Measurements from ENCODE around the gene PIKFYVE. TPM values are rescaled to one million over a fixed set of nuclear protein-coding genes. Genes with fewer than 3 reads are reported as not detected.

PIKFYVE gene
- total and polyA plus RNA-seq, 2 donors (not counting 1 experiment from before 2014, with no cell fraction given) = 20.3 to 80.9 TPM

DNA sequence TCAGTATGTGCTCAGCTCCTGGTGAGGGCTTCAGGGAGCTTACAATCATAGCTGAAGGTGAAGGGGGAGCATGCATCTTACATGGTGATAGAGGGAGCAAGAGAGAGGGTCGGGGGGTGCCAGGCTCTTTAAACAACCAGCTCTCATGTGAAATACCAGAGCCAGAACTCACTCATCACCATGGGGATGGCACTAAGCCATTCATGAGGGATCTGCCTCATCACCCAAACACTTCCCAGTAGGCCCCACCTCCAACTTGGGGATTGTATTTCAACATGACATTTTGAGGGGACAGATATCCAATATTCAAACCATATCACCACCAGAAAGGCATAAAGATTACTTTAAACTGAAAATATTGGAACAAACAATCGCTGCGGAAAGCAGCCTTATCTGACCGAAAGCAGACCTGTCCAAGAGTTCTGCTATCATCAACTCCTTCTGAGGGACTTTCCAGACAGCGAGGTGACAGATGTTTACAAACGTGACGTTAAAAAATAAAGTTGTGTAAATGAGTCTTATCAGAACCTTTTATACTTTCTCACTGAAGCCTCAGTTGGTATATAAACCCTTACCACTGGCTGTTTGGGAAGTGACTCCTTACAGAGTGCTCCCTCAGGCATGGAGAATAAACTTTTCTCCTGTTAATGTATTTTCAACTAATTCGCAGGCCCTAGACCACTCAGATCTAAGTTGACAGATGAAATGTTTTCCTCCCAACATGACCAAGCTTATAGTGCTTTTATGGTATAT is 105.0 kb downstream of the PIKFYVE start:
- Mint-ChIP-seq H3K9me3 (ENCODE audit: insufficient read depth) (no peaks in the 10 kb centered on the region), H3K4me1 (peaks cover 10% of the 10 kb centered on the region), H3K27me3 (peaks cover 7% of the 10 kb centered on the region), H3K27ac (no peak overlapping the region), H3K4me3 (no peak overlapping the region)
- ChIA-PET CTCF (interaction anchor here (1.8 kb wide), 1 partner anchor 11 kb away, joined by 6 read pairs; no protein-coding TSS in a partner anchor), POLR2A (no interaction called here)
- Histone ChIP-seq H3K4me1 (ENCODE audit: control insufficient read depth in 2 of 2, insufficient read depth in 2 of 2, low read length in 2 of 2) (peaks cover 5% of the 10 kb centered on the region in 2 donors), H3K79me2 (ENCODE audit: control insufficient read depth, insufficient read depth, low read length) (no peaks in the 10 kb centered on the region), H3K9ac (ENCODE audit: low read length) (no peak overlapping the region), H3K9me3 (ENCODE audit: control extremely low read depth in 1 of 3, control insufficient read depth in 2 of 3, insufficient read depth in 1 of 3, low read length in 2 of 3) (no peaks in the 10 kb centered on the region), H3K36me3 (replicated peaks in 1 of 2; ENCODE audit: control extremely low read depth in 1 of 2, control insufficient read depth in 1 of 2, extremely low read depth in 1 of 2, insufficient read depth in 2 of 2, low read length in 1 of 2) (no peaks in the 10 kb centered on the region), H3K4me3 (ENCODE audit: control extremely low read depth in 1 of 5, extremely low read depth in 1 of 5, insufficient read depth in 1 of 5, low read depth in 2 of 5, low read length in 4 of 5) (no peak overlapping the region), H4K20me1 (ENCODE audit: control insufficient read depth, insufficient read depth, low read length, poor library complexity, severe bottlenecking) (no peaks in the 10 kb centered on the region), H3K27ac (ENCODE audit: low read length in 2 of 2) (no peak overlapping the region), H2AFZ (ENCODE audit: insufficient read depth, low read depth, low read length, poor library complexity, severe bottlenecking) (no peak overlapping the region), H3K27me3 (replicated peaks in 1 of 4; ENCODE audit: control extremely low read depth in 1 of 4, control insufficient read depth in 3 of 4, insufficient read depth in 4 of 4, low read length in 3 of 4) (no peaks in the 10 kb centered on the region), H3K4me2 (replicated peaks; ENCODE audit: low read depth, low read length, poor library complexity, severe bottlenecking) (no peak overlapping the region)
- WGBS (ENCODE audit: insufficient coverage) = 87% methylated on average over 3 of the region's 8 CpGs
- intact Hi-C loops (cut with micrococcal nuclease) = no loop called here
- TF ChIP-seq EZH2 (IDR thresholded peaks at IDR 0.05; ENCODE audit: borderline replicate concordance, insufficient read depth, low read depth, low read length, poor library complexity, severe bottlenecking) = no peak
- TF ChIP-seq, protein P1, sequence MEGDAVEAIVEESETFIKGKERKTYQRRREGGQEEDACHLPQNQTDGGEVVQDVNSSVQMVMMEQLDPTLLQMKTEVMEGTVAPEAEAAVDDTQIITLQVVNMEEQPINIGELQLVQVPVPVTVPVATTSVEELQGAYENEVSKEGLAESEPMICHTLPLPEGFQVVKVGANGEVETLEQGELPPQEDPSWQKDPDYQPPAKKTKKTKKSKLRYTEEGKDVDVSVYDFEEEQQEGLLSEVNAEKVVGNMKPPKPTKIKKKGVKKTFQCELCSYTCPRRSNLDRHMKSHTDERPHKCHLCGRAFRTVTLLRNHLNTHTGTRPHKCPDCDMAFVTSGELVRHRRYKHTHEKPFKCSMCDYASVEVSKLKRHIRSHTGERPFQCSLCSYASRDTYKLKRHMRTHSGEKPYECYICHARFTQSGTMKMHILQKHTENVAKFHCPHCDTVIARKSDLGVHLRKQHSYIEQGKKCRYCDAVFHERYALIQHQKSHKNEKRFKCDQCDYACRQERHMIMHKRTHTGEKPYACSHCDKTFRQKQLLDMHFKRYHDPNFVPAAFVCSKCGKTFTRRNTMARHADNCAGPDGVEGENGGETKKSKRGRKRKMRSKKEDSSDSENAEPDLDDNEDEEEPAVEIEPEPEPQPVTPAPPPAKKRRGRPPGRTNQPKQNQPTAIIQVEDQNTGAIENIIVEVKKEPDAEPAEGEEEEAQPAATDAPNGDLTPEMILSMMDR (IDR thresholded peaks at IDR 0.05) = no peak
- DNase-seq (no peak), ATAC-seq (ENCODE audit: low read depth) (no peak)

DNA sequence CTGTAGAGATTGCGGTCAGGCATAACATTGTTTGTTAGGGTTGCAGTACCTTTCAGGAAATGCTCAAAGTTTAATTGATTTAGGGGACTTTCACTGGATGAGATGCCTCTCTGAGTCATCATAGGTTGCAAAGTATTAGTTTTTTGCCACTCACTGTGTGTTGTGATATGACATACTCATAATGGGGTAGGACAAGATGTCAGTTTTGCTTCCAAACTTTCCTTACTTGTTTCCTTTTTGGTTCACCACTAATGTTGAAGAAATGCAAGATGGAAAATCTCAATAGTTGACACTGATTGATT is 105.5 kb downstream of the PIKFYVE start:
- H3K9me3 Mint-ChIP-seq (ENCODE audit: insufficient read depth) = no peaks in the 10 kb centered on the region
- Histone ChIP-seq H3K36me3 (replicated peaks in 1 of 2; ENCODE audit: control extremely low read depth in 1 of 2, control insufficient read depth in 1 of 2, extremely low read depth in 1 of 2, insufficient read depth in 2 of 2, low read length in 1 of 2) (no peaks in the 10 kb centered on the region), H3K27me3 (replicated peaks in 1 of 4; ENCODE audit: control extremely low read depth in 1 of 4, control insufficient read depth in 3 of 4, insufficient read depth in 4 of 4, low read length in 3 of 4) (no peaks in the 10 kb centered on the region), H3K4me1 (ENCODE audit: control insufficient read depth in 2 of 2, insufficient read depth in 2 of 2, low read length in 2 of 2) (peaks cover 0 to under 1% of the 10 kb centered on the region in 2 donors), H3K79me2 (ENCODE audit: control insufficient read depth, insufficient read depth, low read length) (no peaks in the 10 kb centered on the region), H3K9me3 (ENCODE audit: control extremely low read depth in 1 of 3, control insufficient read depth in 2 of 3, insufficient read depth in 1 of 3, low read length in 2 of 3) (no peaks in the 10 kb centered on the region), H3K9ac (ENCODE audit: low read length) (no peak overlapping the region), H4K20me1 (ENCODE audit: control insufficient read depth, insufficient read depth, low read length, poor library complexity, severe bottlenecking) (no peaks in the 10 kb centered on the region), H3K4me2 (replicated peaks; ENCODE audit: low read depth, low read length, poor library complexity, severe bottlenecking) (no peak overlapping the region), H3K4me3 (ENCODE audit: control extremely low read depth in 1 of 5, extremely low read depth in 1 of 5, insufficient read depth in 1 of 5, low read depth in 2 of 5, low read length in 4 of 5) (no peak overlapping the region), H3K27ac (ENCODE audit: low read length in 2 of 2) (no peak overlapping the region), H2AFZ (ENCODE audit: insufficient read depth, low read depth, low read length, poor library complexity, severe bottlenecking) (no peak overlapping the region)
- ATAC-seq (ENCODE audit: low read depth) (no peak), DNase-seq (no peak)
- intact Hi-C loops (cut with micrococcal nuclease) = no loop called here
- no peak overlapping the region for H3K4me3 Mint-ChIP-seq
- 80% methylated on average over 1 of the region's 1 CpG for WGBS (ENCODE audit: insufficient coverage)
- peaks cover 4% of the 10 kb centered on the region for H3K4me1 Mint-ChIP-seq
- ChIA-PET CTCF (interaction anchor here (1.8 kb wide), 1 partner anchor 10 kb away, joined by 6 read pairs; no protein-coding TSS in a partner anchor), POLR2A (no interaction called here)
- peaks cover 7% of the 10 kb centered on the region for H3K27me3 Mint-ChIP-seq
- TF ChIP-seq EZH2 (IDR thresholded peaks at IDR 0.05; ENCODE audit: borderline replicate concordance, insufficient read depth, low read depth, low read length, poor library complexity, severe bottlenecking) = no peak
- TF ChIP-seq, protein P1 (IDR thresholded peaks at IDR 0.05) = no peak
- no peak overlapping the region for H3K27ac Mint-ChIP-seq
